GM10248 (cell line): ENCODE results near the gene GAS1.

Experiments
- CTCF ChIA-PET: fragments of 300-600 bp; sonication (Branson Sonifier 250); formaldehyde crosslinking; extraction: SDS; loops from one replicate; lab custom pipeline; 2021; ENCODE audit warnings: antibody characterized with exemption; lab: Yijun Ruan, JAX
- POLR2A ChIA-PET: fragments of 350-650 bp; sonication (Branson Sonifier 250); formaldehyde crosslinking; extraction: SDS; loops from one replicate; lab custom pipeline; 2020; ENCODE audit warnings: antibody characterized with exemption; lab: Yijun Ruan, JAX
- DNase-seq: peaks from one replicate; pipeline ENCODE4 v3.0.0; 2012; ENCODE audit errors: extremely low spot score
- TF ChIP-seq, protein P1 (sequence below): IDR thresholded peaks from 2 replicates; pipeline ENCODE4 v1.5.1; 2012; ENCODE audit warnings: mild to moderate bottlenecking, low read depth; ENCODE audit errors: extremely low read depth, missing control alignments, control extremely low read depth

Gene GAS1, protein sequence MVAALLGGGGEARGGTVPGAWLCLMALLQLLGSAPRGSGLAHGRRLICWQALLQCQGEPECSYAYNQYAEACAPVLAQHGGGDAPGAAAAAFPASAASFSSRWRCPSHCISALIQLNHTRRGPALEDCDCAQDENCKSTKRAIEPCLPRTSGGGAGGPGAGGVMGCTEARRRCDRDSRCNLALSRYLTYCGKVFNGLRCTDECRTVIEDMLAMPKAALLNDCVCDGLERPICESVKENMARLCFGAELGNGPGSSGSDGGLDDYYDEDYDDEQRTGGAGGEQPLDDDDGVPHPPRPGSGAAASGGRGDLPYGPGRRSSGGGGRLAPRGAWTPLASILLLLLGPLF

DNA sequence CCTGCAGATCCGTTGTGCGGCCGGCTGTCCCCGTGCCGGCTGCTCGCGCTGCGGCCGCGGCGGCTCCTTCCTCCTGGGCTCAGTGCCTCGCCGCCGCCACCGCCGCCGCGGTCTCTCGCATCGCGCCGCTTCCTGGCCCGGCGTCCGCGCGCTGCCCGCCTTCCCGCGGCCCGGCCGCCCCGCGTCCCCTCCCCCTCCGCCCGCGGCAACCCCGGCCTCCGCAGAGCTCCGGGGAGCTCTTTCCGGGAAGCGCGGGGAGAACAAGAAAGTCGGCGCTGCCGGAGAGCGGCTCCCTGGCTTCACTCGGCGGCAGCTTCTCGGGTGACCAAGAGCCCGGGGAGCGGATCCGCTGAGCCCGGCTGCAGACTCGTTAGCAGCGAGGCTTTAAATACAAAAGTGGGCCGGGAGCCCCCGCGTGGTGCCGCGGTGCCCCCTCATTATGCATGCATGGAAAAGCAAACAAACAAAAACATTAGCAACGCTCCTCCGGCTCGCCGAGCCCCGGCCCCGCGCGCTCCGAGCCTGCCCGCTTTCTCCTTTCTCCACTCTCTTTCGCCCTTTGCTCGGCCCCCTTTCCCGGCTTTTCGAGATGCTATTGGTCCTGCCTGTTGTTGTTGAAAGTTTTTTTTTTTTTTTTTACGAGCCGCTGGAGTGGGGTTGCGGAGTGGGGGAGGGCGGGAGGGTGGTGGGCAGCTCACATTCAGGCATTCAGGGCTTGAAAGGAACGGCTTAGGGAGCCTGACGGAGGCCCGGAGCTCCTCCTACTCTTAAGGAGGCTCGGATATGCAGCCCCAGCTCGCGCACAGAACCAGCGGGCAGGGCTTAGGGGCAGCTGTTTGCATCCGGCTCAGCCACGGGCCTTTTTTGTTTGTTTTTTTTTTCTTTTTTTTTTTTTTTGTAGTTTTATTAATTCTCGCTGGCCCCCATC is at the start of gene GAS1:
Gene GAS1, minus strand, starts transcription at position 361 of the 928 bp plus-strand sequence. CDS start 727 bp downstream, outside the sequence.
- ChIA-PET CTCF (interaction anchor here (0.9 to 1.6 kb wide), 4 partner anchors 14 to 378 kb away, joined by 3 to 4 read pairs (median 4); no protein-coding TSS in a partner anchor), POLR2A (no interaction called here)
- TF ChIP-seq, protein P1, sequence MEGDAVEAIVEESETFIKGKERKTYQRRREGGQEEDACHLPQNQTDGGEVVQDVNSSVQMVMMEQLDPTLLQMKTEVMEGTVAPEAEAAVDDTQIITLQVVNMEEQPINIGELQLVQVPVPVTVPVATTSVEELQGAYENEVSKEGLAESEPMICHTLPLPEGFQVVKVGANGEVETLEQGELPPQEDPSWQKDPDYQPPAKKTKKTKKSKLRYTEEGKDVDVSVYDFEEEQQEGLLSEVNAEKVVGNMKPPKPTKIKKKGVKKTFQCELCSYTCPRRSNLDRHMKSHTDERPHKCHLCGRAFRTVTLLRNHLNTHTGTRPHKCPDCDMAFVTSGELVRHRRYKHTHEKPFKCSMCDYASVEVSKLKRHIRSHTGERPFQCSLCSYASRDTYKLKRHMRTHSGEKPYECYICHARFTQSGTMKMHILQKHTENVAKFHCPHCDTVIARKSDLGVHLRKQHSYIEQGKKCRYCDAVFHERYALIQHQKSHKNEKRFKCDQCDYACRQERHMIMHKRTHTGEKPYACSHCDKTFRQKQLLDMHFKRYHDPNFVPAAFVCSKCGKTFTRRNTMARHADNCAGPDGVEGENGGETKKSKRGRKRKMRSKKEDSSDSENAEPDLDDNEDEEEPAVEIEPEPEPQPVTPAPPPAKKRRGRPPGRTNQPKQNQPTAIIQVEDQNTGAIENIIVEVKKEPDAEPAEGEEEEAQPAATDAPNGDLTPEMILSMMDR, result no peak
- DNase-seq, result peak; percentile 59

DNA sequence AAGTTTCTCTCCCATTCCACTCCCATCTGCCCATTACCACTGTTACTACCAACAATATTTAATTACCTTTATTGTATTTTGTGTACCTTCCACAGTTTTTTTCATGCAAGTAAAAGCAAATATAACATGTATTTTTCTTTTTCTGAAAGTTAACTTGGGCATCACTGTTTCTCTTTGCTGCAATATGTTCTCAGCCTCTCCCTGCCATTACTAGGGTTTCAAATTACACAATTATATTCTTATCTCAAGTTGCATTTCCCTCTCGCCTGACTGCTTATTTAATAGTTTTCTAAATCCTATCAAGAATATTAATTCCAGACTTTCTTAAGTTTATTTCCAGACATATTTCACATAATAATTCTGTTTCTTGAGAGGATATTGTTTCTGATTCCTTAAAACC is 46.9 kb upstream of the GAS1 start:
- DNase-seq, result no peak
- TF ChIP-seq, protein P1, result no peak
- ChIA-PET POLR2A (no interaction called here), CTCF (no interaction called here)

DNA sequence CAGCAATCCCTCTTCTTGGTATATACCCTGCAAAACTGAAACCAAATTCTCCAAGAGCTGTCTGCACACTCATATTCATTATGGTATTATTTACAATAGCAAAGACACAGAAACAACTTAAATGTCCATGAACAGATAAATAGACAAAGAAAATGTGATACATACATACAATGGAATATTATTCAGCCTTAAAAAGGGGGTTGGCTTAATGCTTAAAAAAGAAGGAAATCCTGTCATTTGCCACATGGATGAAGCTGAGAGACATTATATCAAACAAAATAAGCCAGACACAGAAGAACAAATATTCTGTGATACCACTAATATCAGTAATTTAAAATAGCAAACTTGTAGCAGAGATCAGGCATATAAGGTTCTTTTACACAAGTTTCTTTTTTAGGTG is 46.5 kb upstream of the GAS1 start:
- no peak for DNase-seq
- CTCF ChIA-PET, result no interaction called here
- TF ChIP-seq, protein P1, result no peak
- POLR2A ChIA-PET, result no interaction called here

DNA sequence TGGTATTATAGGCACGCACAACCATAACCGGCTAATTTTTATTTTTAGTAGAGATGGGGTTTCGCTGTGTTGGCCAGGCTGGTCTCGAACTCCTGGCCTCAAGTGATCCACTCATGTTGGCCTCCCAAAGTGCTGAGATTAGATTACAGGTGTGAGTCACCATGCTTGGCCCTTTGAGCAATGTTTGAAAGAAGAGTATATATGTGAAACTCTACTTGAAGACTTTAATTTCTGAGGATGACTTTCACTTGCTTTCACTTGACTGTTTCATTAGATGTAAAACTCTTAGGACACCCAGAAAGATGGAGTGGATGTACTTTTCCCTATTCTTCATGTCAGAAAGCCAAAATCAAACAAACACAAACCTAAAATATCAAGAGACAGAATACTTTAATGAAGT is 43.8 kb upstream of the GAS1 start:
- DNase-seq, result no peak
- POLR2A ChIA-PET, result no interaction called here
- CTCF ChIA-PET, result no interaction called here
- TF ChIP-seq, protein P1, result no peak

DNA sequence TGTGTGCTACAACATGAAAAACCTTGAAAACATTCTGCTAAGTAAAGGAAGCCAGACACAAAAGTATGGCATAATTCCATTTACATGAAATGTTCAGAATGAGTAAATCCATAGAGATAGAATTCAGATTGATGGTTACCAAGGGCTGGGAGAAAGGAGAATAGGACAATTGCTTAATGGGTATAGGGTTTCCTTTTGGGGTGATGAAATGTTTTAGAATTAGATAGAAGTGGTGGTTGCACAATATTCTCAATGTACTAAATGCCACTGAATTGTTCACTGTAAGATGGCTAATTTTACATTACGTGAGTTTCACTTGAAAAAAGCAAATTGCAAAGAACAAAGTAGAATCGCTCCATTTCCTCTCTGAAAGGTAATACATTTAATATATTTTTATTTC is 43.0 kb upstream of the GAS1 start:
- TF ChIP-seq, protein P1, result no peak
- DNase-seq, result no peak
- POLR2A ChIA-PET, result no interaction called here
- CTCF ChIA-PET, result no interaction called here

DNA sequence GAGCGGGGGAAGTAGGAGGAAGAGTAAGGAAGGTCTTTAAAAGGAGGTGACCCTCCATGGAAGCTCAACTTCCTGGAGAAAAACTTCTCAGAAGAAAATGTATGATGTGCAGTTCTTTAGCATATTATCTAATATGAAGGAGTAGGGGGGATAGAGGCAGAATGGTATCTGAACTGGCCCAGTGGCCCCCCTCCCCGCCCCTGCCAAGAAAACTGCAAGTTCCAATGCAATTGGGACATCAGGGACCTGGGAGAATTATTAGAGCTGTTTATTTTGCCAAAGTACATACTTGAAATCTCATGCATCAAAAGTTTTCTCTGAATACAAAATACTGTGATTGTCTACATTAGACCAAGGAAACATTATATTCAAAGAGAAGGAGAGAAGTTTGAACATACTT is 40.6 kb upstream of the GAS1 start:
- POLR2A ChIA-PET, result no interaction called here
- TF ChIP-seq, protein P1, result no peak
- CTCF ChIA-PET, result interaction anchor here (0.8 kb wide), 1 partner anchor 10 kb away, joined by 3 read pairs; no protein-coding TSS in a partner anchor
- DNase-seq, result no peak
